Natural killer cell (primary cell): ENCODE measurements around the gene BMERB1. TPM values are rescaled to one million over a fixed set of nuclear protein-coding genes. Genes with fewer than 3 reads are reported as not detected.
A peak's percentile ranks its signal among the peaks of the same experiment; 100 is the strongest.

Source experiments
- ATAC-seq, 3 donors: fragments of 150-1000 bp in 2 of 3; fragments of 200-7000 bp in 1 of 3; cut with Tn5 transposase; 1 replicate in 1 of 3; 2 replicates in 2 of 3; pipeline ENCODE4 v1.10.0; 2021; ENCODE audit warnings: mild to moderate bottlenecking in 2 of 3, moderate library complexity in 2 of 3
- DNase-seq, 2 donors: peaks; one replicate each; pipeline versions ENCODE4 v3.0.0 to v3.0.0-alpha.2; 2013 to 2021; ENCODE audit warnings: mixed read lengths in 1 of 2
- H3K27ac ChIP-seq: one replicate; pipeline ENCODE4 v1.5.1; 2013; ENCODE audit warnings: mild to moderate bottlenecking, low read length
- H3K27me3 ChIP-seq: one replicate; pipeline ENCODE4 v1.6.1; 2013; ENCODE audit warnings: low read length; ENCODE audit not compliant: control insufficient read depth, insufficient read depth
- H3K36me3 ChIP-seq: one replicate; pipeline ENCODE4 v1.6.1; 2013; ENCODE audit warnings: low read length; ENCODE audit not compliant: control insufficient read depth, insufficient read depth
- H3K4me1 ChIP-seq: one replicate; pipeline ENCODE4 v1.6.1; 2013; ENCODE audit warnings: low read length; ENCODE audit not compliant: control insufficient read depth, insufficient read depth
- H3K4me3 ChIP-seq: one replicate; pipeline ENCODE4 v1.5.1; 2013; ENCODE audit warnings: low read length
- H3K9me3 ChIP-seq: one replicate; pipeline ENCODE4 v1.6.1; 2013; ENCODE audit warnings: low read length; ENCODE audit not compliant: control insufficient read depth, insufficient read depth
- H3K27ac Mint-ChIP-seq, 2 donors: one replicate each; pipeline ENCODE4 v1.8.0; 2022; ENCODE audit warnings: mild to moderate bottlenecking in 2 of 2, mixed read lengths in 2 of 2, moderate library complexity in 1 of 2
- H3K27me3 Mint-ChIP-seq, 2 donors: one replicate each; pipeline ENCODE4 v1.8.0; 2022; ENCODE audit warnings: low read depth in 2 of 2, mixed read lengths in 2 of 2
- H3K36me3 Mint-ChIP-seq: one replicate; pipeline ENCODE4 v1.8.0; 2022; ENCODE audit warnings: mixed read lengths
- H3K4me1 Mint-ChIP-seq, 2 donors: one replicate each; pipeline ENCODE4 v1.8.0; 2022; ENCODE audit warnings: mixed read lengths in 2 of 2
- H3K4me3 Mint-ChIP-seq: one replicate; pipeline ENCODE4 v1.8.0; 2022; ENCODE audit warnings: mild to moderate bottlenecking, moderate library complexity, mixed read lengths
- H3K9me3 Mint-ChIP-seq, 2 donors: one replicate each; pipeline ENCODE4 v1.8.0; 2022; ENCODE audit warnings: mixed read lengths in 2 of 2
- CTCF ChIP-seq: fragments of 200-600 bp; IDR thresholded peaks from one replicate; pipeline ENCODE4 v1.8.0; 2022; ENCODE audit warnings: antibody characterized with exemption
- intact Hi-C: fragments of 100-400 bp; cut with micrococcal nuclease; formaldehyde crosslinking; loops from one replicate; pipeline ENCODE4 v1.14.2; 2022
- total RNA-seq, 4 donors: library from RNA; stranded (reverse); fragments of 120-200 nt in 1 of 4; gene quantifications; one replicate each; pipeline versions ENCODE4 v1.2.3 to v1.2.4, GENCODE V29; 2013 to 2022

BMERB1 gene
- total RNA-seq, 3 donors from 2014 or later (not counting 1 experiment from before 2014, with no cell fraction given), result 3.7 to 6.7 (median 4.5) TPM

- Histone ChIP-seq H3K27me3 (no peaks in the 10 kb centered on the region), H3K36me3 (peaks cover 69% of the 10 kb centered on the region), H3K9me3 (no peaks in the 10 kb centered on the region), H3K27ac (peak overlapping the region; percentile 62), H3K4me1 (no peaks in the 10 kb centered on the region), H3K4me3 (no peak overlapping the region)
- H3K36me3 Mint-ChIP-seq, result peaks cover 28% of the 10 kb centered on the region
- ATAC-seq (peak in 2 of 3 donors; percentile 34 to 57), DNase-seq (peak in 1 of 2 donors; percentile 75)
- intact Hi-C loops, result no loop called here
- no peaks in the 10 kb centered on the region for H3K27me3 Mint-ChIP-seq
- peak overlapping the region; percentile 81 to 88 for H3K27ac Mint-ChIP-seq
- peaks cover 33 to 36% of the 10 kb centered on the region in 2 donors for H3K4me1 Mint-ChIP-seq
- H3K9me3 Mint-ChIP-seq, result no peaks in the 10 kb centered on the region
- no peak for TF ChIP-seq CTCF
- H3K4me3 Mint-ChIP-seq, result no peak overlapping the region
Measured at GRCh38 chr16:15636392-15636873, 202.0 kb downstream of the BMERB1 start.

Other genes with a start within 250 kb of the BMERB1 start
- gene NPIPA5, start 56.3 kb upstream of the BMERB1 start, total RNA-seq, result 10 to 100 TPM in 1 of 3 donors, 1 to 10 TPM in 2; 1.0 to 19.6 (median 9.5) TPM
- under 1 TPM in 2 of 3 donors, not detected in 1; 0.07 to 0.12 TPM for gene MPV17L, start 38.8 kb upstream of the BMERB1 start, total RNA-seq
- gene MARF1, start 208.6 kb downstream of the BMERB1 start, total RNA-seq, result 100 to 1,000 TPM; 127 to 149 (median 140) TPM
- 100 to 1,000 TPM; 104 to 118 (median 114) TPM for gene NDE1, start 215.7 kb downstream of the BMERB1 start, total RNA-seq